Measurements from ENCODE around the gene AGER. TPM values are rescaled to one million over a fixed set of nuclear protein-coding genes. Genes with fewer than 3 reads are reported as not detected.

Gene AGER
- total RNA-seq, 4 donors from 2014 or later = 10.3 to 70.6 (median 36.8) TPM

DNA sequence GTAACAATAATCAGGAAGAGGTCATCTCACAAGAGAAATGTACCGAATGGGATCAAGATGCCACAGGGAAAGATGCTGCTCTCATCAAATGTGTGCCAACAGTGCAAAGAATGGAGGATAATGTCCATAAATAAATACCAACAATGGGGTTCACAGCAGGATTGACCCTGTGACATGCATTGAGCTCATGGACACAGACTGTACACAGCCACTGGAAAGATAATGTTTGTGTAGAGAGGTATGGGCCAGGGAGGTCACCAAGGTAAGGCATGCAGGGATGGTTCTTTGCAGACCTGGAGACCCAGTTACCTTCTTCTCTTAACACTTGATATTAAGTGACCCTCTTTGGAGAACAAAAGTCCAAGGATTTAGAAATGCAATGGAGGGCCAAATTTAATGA lies 9.6 kb downstream of the AGER start:
- peaks cover 0 to 11% of the 10 kb centered on the region in 2 donors for H3K36me3 ChIP-seq
- peaks cover 19 to 26% of the 10 kb centered on the region in 2 donors for H3K4me1 ChIP-seq
- no peak for DNase-seq
- WGBS, 2 donors = 88 to 92% methylated on average over 1 of the region's 1 CpG
- intact Hi-C loops (cut with DNase I) = no loop called here
- H3K9me3 ChIP-seq = no peaks in the 10 kb centered on the region
- no peaks in the 10 kb centered on the region for H3K27me3 ChIP-seq
- H3K27ac ChIP-seq = no peak overlapping the region
- TF ChIP-seq, protein P1, sequence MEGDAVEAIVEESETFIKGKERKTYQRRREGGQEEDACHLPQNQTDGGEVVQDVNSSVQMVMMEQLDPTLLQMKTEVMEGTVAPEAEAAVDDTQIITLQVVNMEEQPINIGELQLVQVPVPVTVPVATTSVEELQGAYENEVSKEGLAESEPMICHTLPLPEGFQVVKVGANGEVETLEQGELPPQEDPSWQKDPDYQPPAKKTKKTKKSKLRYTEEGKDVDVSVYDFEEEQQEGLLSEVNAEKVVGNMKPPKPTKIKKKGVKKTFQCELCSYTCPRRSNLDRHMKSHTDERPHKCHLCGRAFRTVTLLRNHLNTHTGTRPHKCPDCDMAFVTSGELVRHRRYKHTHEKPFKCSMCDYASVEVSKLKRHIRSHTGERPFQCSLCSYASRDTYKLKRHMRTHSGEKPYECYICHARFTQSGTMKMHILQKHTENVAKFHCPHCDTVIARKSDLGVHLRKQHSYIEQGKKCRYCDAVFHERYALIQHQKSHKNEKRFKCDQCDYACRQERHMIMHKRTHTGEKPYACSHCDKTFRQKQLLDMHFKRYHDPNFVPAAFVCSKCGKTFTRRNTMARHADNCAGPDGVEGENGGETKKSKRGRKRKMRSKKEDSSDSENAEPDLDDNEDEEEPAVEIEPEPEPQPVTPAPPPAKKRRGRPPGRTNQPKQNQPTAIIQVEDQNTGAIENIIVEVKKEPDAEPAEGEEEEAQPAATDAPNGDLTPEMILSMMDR (IDR thresholded peaks at IDR 0.05) = no peak
- TF ChIP-seq POLR2A (IDR thresholded peaks at IDR 0.05) = no peak
- H3K4me3 ChIP-seq (replicated peaks in 1 of 3) = no peak overlapping the region

DNA sequence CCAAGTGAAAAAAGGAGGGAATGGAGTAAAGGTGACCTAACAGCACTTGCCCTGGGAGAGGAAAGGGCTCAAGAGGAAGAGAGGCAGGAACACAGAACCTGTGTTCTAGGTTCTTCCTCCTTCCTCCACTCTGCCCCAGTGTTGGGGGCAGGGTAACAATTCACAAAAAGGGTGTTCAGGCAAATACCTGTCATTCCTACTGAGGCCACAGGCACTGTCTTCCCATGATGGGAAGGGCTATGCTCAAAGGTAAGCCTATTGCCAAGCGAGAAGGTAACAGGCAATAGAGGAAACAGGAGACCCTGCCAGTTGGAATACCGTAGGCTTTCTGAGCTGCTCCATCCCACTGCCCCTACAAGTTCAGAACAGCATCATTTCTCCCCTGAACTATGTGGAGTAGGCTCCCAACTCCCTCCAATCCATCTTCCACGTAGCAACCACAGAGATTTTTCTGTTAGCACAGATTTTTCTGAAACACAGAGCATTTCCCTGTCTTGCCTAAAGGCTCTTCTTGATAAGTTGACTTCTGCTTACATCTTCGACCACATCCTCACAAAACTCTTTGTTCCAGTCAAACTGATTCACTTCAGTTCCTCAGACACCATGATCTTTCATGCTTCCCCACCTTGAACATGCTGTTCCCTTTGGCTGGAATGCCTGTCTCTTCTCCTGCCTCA lies 10.9 kb downstream of the AGER start:
- DNase-seq = no peak
- H3K27me3 ChIP-seq = no peaks in the 10 kb centered on the region
- no peak overlapping the region for H3K4me3 ChIP-seq (replicated peaks in 1 of 3)
- peaks cover 0 to 16% of the 10 kb centered on the region in 2 donors for H3K36me3 ChIP-seq
- WGBS, 2 donors = 72 to 82% methylated on average over 4 of the region's 4 CpGs
- H3K4me1 ChIP-seq = peaks cover 12 to 19% of the 10 kb centered on the region in 2 donors
- H3K9me3 ChIP-seq = no peaks in the 10 kb centered on the region
- no peak overlapping the region for H3K27ac ChIP-seq
- intact Hi-C loops (cut with DNase I) = no loop called here
- TF ChIP-seq, protein P1 (IDR thresholded peaks at IDR 0.05) = no peak
- no peak for TF ChIP-seq POLR2A (IDR thresholded peaks at IDR 0.05)

DNA sequence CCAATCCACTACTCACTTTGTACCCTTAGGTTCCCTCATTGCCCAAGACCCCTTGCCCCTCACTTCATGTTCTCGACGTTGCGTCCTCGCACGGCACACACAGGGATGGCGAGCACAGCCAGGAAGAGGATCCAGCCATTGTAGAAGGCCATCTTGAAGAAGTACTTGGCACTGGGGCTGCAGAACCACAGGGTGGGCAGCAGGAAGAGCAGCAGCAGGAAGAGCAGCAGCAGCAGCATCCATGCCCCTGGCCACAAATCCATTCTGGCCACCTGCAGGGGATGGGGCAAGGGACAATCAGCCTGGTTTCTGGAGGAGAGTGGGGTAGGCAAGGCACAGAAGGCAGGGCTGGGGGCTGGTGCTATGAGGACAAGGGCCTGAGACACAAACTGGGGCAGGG lies 12.8 kb downstream of the AGER start:
- no peak overlapping the region for H3K27ac ChIP-seq
- H3K4me3 ChIP-seq (replicated peaks in 1 of 3) = no peak overlapping the region
- H3K9me3 ChIP-seq = no peaks in the 10 kb centered on the region
- no peak for DNase-seq
- WGBS, 2 donors = 94 to 96% methylated on average over 6 of the region's 6 CpGs
- H3K4me1 ChIP-seq = peaks cover 8% of the 10 kb centered on the region in 2 donors
- H3K36me3 ChIP-seq = peaks cover 8 to 32% of the 10 kb centered on the region in 2 donors
- no peak for TF ChIP-seq POLR2A (IDR thresholded peaks at IDR 0.05)
- TF ChIP-seq, protein P1 (IDR thresholded peaks at IDR 0.05) = no peak
- H3K27me3 ChIP-seq = no peaks in the 10 kb centered on the region
- intact Hi-C loops (cut with DNase I) = no loop called here

DNA sequence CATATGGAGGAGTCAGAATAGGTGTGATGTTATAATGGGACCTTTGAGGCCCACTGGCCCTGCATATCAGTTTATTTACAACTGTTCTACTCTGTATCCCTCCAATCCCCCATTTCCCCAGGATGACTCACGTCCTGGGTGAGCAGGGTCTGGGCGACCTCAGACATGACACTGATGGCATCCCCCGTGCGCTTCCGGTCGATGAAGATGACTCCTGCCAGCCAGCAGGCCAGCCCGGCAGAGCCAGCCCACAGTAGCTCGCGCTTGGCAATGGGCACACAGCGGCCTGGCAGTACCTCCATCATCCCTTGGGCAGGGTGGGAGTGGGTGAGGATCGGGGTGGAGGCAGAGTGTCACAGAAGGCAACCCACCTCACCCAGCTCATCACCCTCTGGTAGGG lies 13.8 kb downstream of the AGER start:
- 95% methylated on average over 11 of the region's 11 CpGs for WGBS, 2 donors
- H3K27ac ChIP-seq = no peak overlapping the region
- peaks cover 8 to 32% of the 10 kb centered on the region in 2 donors for H3K36me3 ChIP-seq
- peaks cover 6% of the 10 kb centered on the region in 2 donors for H3K4me1 ChIP-seq
- TF ChIP-seq POLR2A (IDR thresholded peaks at IDR 0.05) = no peak
- TF ChIP-seq, protein P1 (IDR thresholded peaks at IDR 0.05) = no peak
- intact Hi-C loops (cut with DNase I) = no loop called here
- no peaks in the 10 kb centered on the region for H3K9me3 ChIP-seq
- no peak overlapping the region for H3K4me3 ChIP-seq (replicated peaks in 1 of 3)
- DNase-seq = no peak
- H3K27me3 ChIP-seq = no peaks in the 10 kb centered on the region

DNA sequence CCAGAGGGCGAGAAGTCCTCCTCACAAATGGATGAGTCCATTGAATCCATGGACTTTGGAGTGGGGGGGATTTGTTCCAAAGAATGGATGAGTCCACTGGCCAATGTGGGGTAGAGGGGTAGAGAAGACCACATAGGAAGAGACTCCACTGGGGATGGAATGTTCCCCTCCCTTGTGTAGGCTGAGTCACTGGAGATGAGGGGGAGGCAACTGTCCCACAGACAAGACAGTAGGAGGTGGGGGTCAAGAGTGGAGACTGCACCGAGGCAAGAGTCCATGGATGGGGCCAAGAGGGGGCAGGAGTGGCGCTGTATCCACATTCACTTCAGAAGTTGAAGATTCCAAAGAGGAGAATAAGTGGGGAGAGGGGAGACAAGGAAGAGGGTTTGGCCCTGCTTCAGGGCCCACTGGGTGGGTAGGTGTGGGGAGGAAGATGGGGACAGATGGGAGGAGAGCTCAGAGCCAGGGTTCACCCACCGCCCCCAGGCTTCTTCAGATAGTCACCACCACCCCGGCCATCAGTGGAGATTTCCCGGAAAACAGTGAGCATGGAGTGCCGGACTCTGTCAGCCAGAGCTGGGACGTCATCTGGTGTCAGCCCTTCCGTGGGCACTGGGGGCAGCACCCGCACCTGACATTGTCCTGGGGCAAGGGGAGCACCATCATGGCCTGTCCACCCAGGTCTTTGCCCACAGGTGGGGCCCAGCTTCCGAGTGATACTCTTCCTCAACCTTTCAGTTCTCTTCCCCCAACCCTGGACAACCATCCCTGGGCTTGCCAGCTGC lies 15.1 kb downstream of the AGER start:
- TF ChIP-seq, protein P1 (IDR thresholded peaks at IDR 0.05) = no peak
- no peak for TF ChIP-seq POLR2A (IDR thresholded peaks at IDR 0.05)
- WGBS, 2 donors = 85 to 91% methylated on average over 9 to 11 of the region's 11 CpGs
- no peaks in the 10 kb centered on the region for H3K9me3 ChIP-seq
- H3K4me1 ChIP-seq = no peaks in the 10 kb centered on the region
- no peak overlapping the region for H3K4me3 ChIP-seq (replicated peaks in 1 of 3)
- peaks cover 8 to 32% of the 10 kb centered on the region in 2 donors for H3K36me3 ChIP-seq
- no peak overlapping the region for H3K27ac ChIP-seq
- H3K27me3 ChIP-seq = no peaks in the 10 kb centered on the region
- DNase-seq = no peak
- intact Hi-C loops (cut with DNase I) = no loop called here
